ENCODE results near the gene KPNA5. TPM values are rescaled to one million over a fixed set of nuclear protein-coding genes. Genes with fewer than 3 reads are reported as not detected.
"Not testable (repeated sequence)": the region's sequence is repeated elsewhere in the genome, so short reads cannot be mapped to it uniquely, and the experiment has no call there.

KPNA5 gene
- total RNA-seq, 1 donor from 2014 or later = 18.1 TPM

- DNase-seq = no peak
- Histone ChIP-seq H3K9me3 (no peaks in the 10 kb centered on the region), H3K4me1 (no peaks in the 10 kb centered on the region), H3K27ac (no peak overlapping the region), H3K27me3 (no peaks in the 10 kb centered on the region), H3K36me3 (peaks cover 48% of the 10 kb centered on the region), H3K4me3 (no peak overlapping the region)
- no peak for TF ChIP-seq CTCF (IDR thresholded peaks at IDR 0.05)
- intact Hi-C loops (cut with DNase I) = no loop called here
- no peak for ATAC-seq
Measured at GRCh38 chr6:116714296-116714695, 33.3 kb downstream of the KPNA5 start.

- ATAC-seq (no peak), DNase-seq (no peak)
- H3K36me3 ChIP-seq = peaks cover 52% of the 10 kb centered on the region
- intact Hi-C loops (cut with DNase I) = no loop called here
- no peak overlapping the region for H3K27ac ChIP-seq
- H3K9me3 ChIP-seq = no peaks in the 10 kb centered on the region
- H3K27me3 ChIP-seq = no peaks in the 10 kb centered on the region
- no peaks in the 10 kb centered on the region for H3K4me1 ChIP-seq
- TF ChIP-seq CTCF (IDR thresholded peaks at IDR 0.05) = no peak
- H3K4me3 ChIP-seq = no peak overlapping the region
Measured at GRCh38 chr6:116714761-116715160, 33.8 kb downstream of the KPNA5 start.

- H3K4me3 ChIP-seq = no peak overlapping the region
- no peaks in the 10 kb centered on the region for H3K4me1 ChIP-seq
- TF ChIP-seq CTCF (IDR thresholded peaks at IDR 0.05) = no peak
- no peaks in the 10 kb centered on the region for H3K27me3 ChIP-seq
- H3K36me3 ChIP-seq = peaks cover 52% of the 10 kb centered on the region
- no peak for DNase-seq
- H3K9me3 ChIP-seq = no peaks in the 10 kb centered on the region
- intact Hi-C loops (cut with DNase I) = no loop called here
- no peak overlapping the region for H3K27ac ChIP-seq
- ATAC-seq = no peak
Measured at GRCh38 chr6:116726947-116727346, 45.9 kb downstream of the KPNA5 start.

GRCh38 chr6:116730513-116730912 lies 49.5 kb downstream of the KPNA5 start:
- Histone ChIP-seq H3K4me1 (no peaks in the 10 kb centered on the region), H3K36me3 (peaks cover 29% of the 10 kb centered on the region), H3K9me3 (no peaks in the 10 kb centered on the region), H3K4me3 (no peak overlapping the region), H3K27me3 (no peaks in the 10 kb centered on the region), H3K27ac (no peak overlapping the region)
- intact Hi-C loops (cut with DNase I) = no loop called here
- DNase-seq (no peak), ATAC-seq (no peak)
- TF ChIP-seq CTCF (IDR thresholded peaks at IDR 0.05) = no peak

- Histone ChIP-seq H3K4me1 (no peaks in the 10 kb centered on the region), H3K27ac (no peak overlapping the region), H3K9me3 (no peaks in the 10 kb centered on the region), H3K36me3 (peaks cover 6% of the 10 kb centered on the region), H3K27me3 (no peaks in the 10 kb centered on the region), H3K4me3 (no peak overlapping the region)
- no peak for DNase-seq
- no peak for ATAC-seq
- intact Hi-C loops (cut with DNase I) = no loop called here
- TF ChIP-seq CTCF (IDR thresholded peaks at IDR 0.05) = no peak
Measured at GRCh38 chr6:116737004-116737403, 56.0 kb downstream of the KPNA5 start.

- intact Hi-C loops (cut with DNase I); H3K27me3 ChIP-seq; ATAC-seq; H3K27ac ChIP-seq; DNase-seq; H3K36me3 ChIP-seq; H3K4me1 ChIP-seq; H3K9me3 ChIP-seq; H3K4me3 ChIP-seq: not testable (repeated sequence)
Measured at GRCh38 chr6:116740486-116740885, 59.5 kb downstream of the KPNA5 start.
